ENCODE results near the gene CHST4. TPM values are rescaled to one million over a fixed set of nuclear protein-coding genes. Genes with fewer than 3 reads are reported as not detected.
"Not testable (repeated sequence)": the region's sequence is repeated elsewhere in the genome, so short reads cannot be mapped to it uniquely, and the experiment has no call there.

Gene CHST4
- total RNA-seq, 4 donors from 2014 or later: 0.72 to 3.0 (median 0.82) TPM; not detected in 1

- TF ChIP-seq CTCF (IDR thresholded peaks at IDR 0.05): no peak
- DNase-seq (ENCODE audit: low spot score) (no peak), ATAC-seq (ENCODE audit: low FRiP score) (no peak)
Measured at GRCh38 chr16:71500964-71501363, 25.3 kb upstream of the CHST4 start.

- no peak for TF ChIP-seq CTCF (IDR thresholded peaks at IDR 0.05)
- ATAC-seq (ENCODE audit: low FRiP score) (no peak), DNase-seq (ENCODE audit: low spot score) (no peak)
Measured at GRCh38 chr16:71501547-71501946, 24.7 kb upstream of the CHST4 start.

- not testable (repeated sequence) for DNase-seq (ENCODE audit: low spot score); ATAC-seq (ENCODE audit: low FRiP score)
Measured at GRCh38 chr16:71504051-71504450, 22.2 kb upstream of the CHST4 start.

- TF ChIP-seq CTCF (IDR thresholded peaks at IDR 0.05): no peak
- ATAC-seq (ENCODE audit: low FRiP score) (no peak), DNase-seq (ENCODE audit: low spot score) (no peak)
Measured at GRCh38 chr16:71504901-71505300, 21.3 kb upstream of the CHST4 start.

- TF ChIP-seq CTCF (IDR thresholded peaks at IDR 0.05): no peak
- no peak for ATAC-seq (ENCODE audit: low FRiP score)
- DNase-seq (ENCODE audit: low spot score): no peak
Measured at GRCh38 chr16:71507061-71507460, 19.2 kb upstream of the CHST4 start.

- DNase-seq (ENCODE audit: low spot score) (no peak), ATAC-seq (ENCODE audit: low FRiP score) (no peak)
- no peak for TF ChIP-seq CTCF (IDR thresholded peaks at IDR 0.05)
Measured at GRCh38 chr16:71513302-71513701, 12.9 kb upstream of the CHST4 start.

- ATAC-seq (ENCODE audit: low FRiP score): no peak
- DNase-seq (ENCODE audit: low spot score): no peak
- TF ChIP-seq CTCF (IDR thresholded peaks at IDR 0.05): no peak
Measured at GRCh38 chr16:71514476-71514875, 11.8 kb upstream of the CHST4 start.

- DNase-seq (ENCODE audit: low spot score) (no peak), ATAC-seq (ENCODE audit: low FRiP score) (no peak)
- TF ChIP-seq CTCF (IDR thresholded peaks at IDR 0.05): no peak
Measured at GRCh38 chr16:71515026-71515425, 11.2 kb upstream of the CHST4 start.
